GM12878 (cell line): ENCODE data around the gene PLB1. TPM values are rescaled to one million over a fixed set of nuclear protein-coding genes. Genes with fewer than 3 reads are reported as not detected.

Experiments used
- ATAC-seq: fragments of 200-7000 bp; cut with Tn5 transposase; 3 replicates; pipeline ENCODE4 v1.9.1; 2020; ENCODE audit warnings: mild to moderate bottlenecking, moderate library complexity
- BruUV-seq: library from RNA; stranded (reverse); fragments of 400-500 nt; replicated peaks from 2 replicates; lab custom pipeline; 2021; lab: Mats Ljungman, UMichigan
- CTCF ChIA-PET: fragments of 300-600 bp; sonication (Branson Sonifier 250); formaldehyde crosslinking; extraction: SDS; loops from one replicate; lab custom pipeline; 2021; ENCODE audit warnings: inconsistent platforms; lab: Yijun Ruan, JAX
- POLR2A ChIA-PET: fragments of 350-600 bp; formaldehyde crosslinking; extraction: SDS; loops from one replicate; lab custom pipeline; 2021; ENCODE audit warnings: inconsistent platforms; lab: Charles Lee
- RAD21 ChIA-PET: fragments of 300-600 bp; sonication (Branson Sonifier 250); formaldehyde crosslinking; loops from one replicate; lab custom pipeline; 2023; ENCODE audit warnings: antibody characterized with exemption; ENCODE audit not compliant: unreplicated experiment; lab: Charles Lee
- SMC1A ChIA-PET: fragments of 300-600 bp; sonication (Branson Sonifier 250); formaldehyde crosslinking; loops from one replicate; lab custom pipeline; 2023; ENCODE audit not compliant: unreplicated experiment, uncharacterized antibody; lab: Charles Lee
- DNase-seq: peaks from one replicate; pipeline ENCODE4 v3.0.0-alpha.2; 2011; ENCODE audit warnings: low read depth, low spot score
- FAIRE-seq: peaks from 3 replicates; lab custom pipeline; 2011; peaks lifted over from hg19 to GRCh38; lab: Jason Lieb, UNC
- H2AFZ ChIP-seq: 2 replicates; pipeline ENCODE4 v1.6.0; 2011; ENCODE audit warnings: low read depth, low read length, control low read depth; ENCODE audit not compliant: control insufficient read depth
- H3K27ac ChIP-seq: 2 replicates; pipeline ENCODE4 v1.5.1; 2011; ENCODE audit warnings: control low read depth; ENCODE audit not compliant: control insufficient read depth, insufficient read depth
- H3K27me3 ChIP-seq, 2 experiments: replicated peaks in 1 of 2; 2 replicates each; pipeline versions ENCODE4 v1.6.0 to v1.6.1; 2011; ENCODE audit warnings: low read length in 1 of 2; ENCODE audit not compliant: control insufficient read depth in 2 of 2, insufficient read depth in 2 of 2
- H3K36me3 ChIP-seq, 2 experiments: 2 replicates each; pipeline ENCODE4 v1.5.1; 2011; ENCODE audit warnings: low read length in 1 of 2; ENCODE audit not compliant: control insufficient read depth in 2 of 2, insufficient read depth in 2 of 2
- H3K4me1 ChIP-seq: 2 replicates; pipeline ENCODE4 v1.6.1; 2011; ENCODE audit warnings: mild to moderate bottlenecking, low read length, moderate library complexity, mixed read lengths; ENCODE audit not compliant: control insufficient read depth, insufficient read depth
- H3K4me2 ChIP-seq: 2 replicates; pipeline ENCODE4 v1.6.0; 2011; ENCODE audit warnings: control low read depth; ENCODE audit not compliant: control insufficient read depth, insufficient read depth
- H3K4me3 ChIP-seq: fragments of 200-600 bp; sonication (generic); 2 replicates; pipeline ENCODE4 v1.5.1; 2016
- H3K79me2 ChIP-seq: 2 replicates; pipeline ENCODE4 v1.6.0; 2011; ENCODE audit warnings: low read length; ENCODE audit not compliant: control insufficient read depth, insufficient read depth
- H3K9ac ChIP-seq: 2 replicates; pipeline ENCODE4 v1.8.0; 2011; ENCODE audit warnings: low read length, control low read depth, mixed read lengths; ENCODE audit not compliant: control insufficient read depth, insufficient read depth
- H3K9me3 ChIP-seq: replicated peaks from 3 replicates; pipeline ENCODE4 v1.5.1; 2011; ENCODE audit warnings: mild to moderate bottlenecking, low read length; ENCODE audit not compliant: control insufficient read depth, insufficient read depth
- H4K20me1 ChIP-seq: 2 replicates; pipeline ENCODE4 v1.6.0; 2011; ENCODE audit not compliant: control insufficient read depth, insufficient read depth
- ASH2L ChIP-seq: fragments of 300-600, 200-600 bp; sonication (generic); IDR thresholded peaks from 2 replicates; pipeline ENCODE4 v1.6.1; 2017; ENCODE audit warnings: low read depth, mild to moderate bottlenecking, borderline replicate concordance
- CTCF ChIP-seq, 3 experiments: IDR thresholded peaks in 2 of 3; conservative IDR thresholded peaks in 1 of 3; 2 replicates each; pipeline ENCODE4 v1.5.1; 2011; ENCODE audit warnings: low read depth in 3 of 3, low read length in 3 of 3, mild to moderate bottlenecking in 3 of 3, control low read depth in 2 of 3, moderate library complexity in 2 of 3, inconsistent platforms in 1 of 3, mixed read lengths in 1 of 3; ENCODE audit not compliant: control insufficient read depth in 2 of 3, insufficient read depth in 1 of 3; ENCODE audit errors: extremely low read depth in 1 of 3
- EED ChIP-seq: sonication (generic); IDR thresholded peaks from 2 replicates; pipeline ENCODE4 v1.6.1; 2016; ENCODE audit warnings: antibody characterized with exemption, low read depth
- ETV6 ChIP-seq, 2 experiments: fragments of 450-650 bp in 1 of 2; IDR thresholded peaks in 1 of 2; conservative IDR thresholded peaks in 1 of 2; 2 replicates each; pipeline ENCODE4 v1.6.1; 2014; ENCODE audit warnings: antibody characterized with exemption in 1 of 2, borderline replicate concordance in 1 of 2, low read depth in 1 of 2, mild to moderate bottlenecking in 1 of 2, moderate library complexity in 1 of 2
- RAD21 ChIP-seq: IDR thresholded peaks from 2 replicates; pipeline ENCODE4 v1.6.1; 2011; ENCODE audit warnings: mild to moderate bottlenecking, low read depth, low read length, moderate library complexity; ENCODE audit not compliant: insufficient read depth
- SMARCA5 ChIP-seq: fragments of 450-650 bp; IDR thresholded peaks from 2 replicates; pipeline ENCODE4 v1.6.1; 2017; ENCODE audit warnings: mild to moderate bottlenecking
- SMC3 ChIP-seq: IDR thresholded peaks from 2 replicates; pipeline ENCODE4 v1.6.1; 2011; ENCODE audit warnings: low read length, improper control_type of control experiment, borderline replicate concordance
- SP1 ChIP-seq: IDR thresholded peaks from one replicate; pipeline ENCODE4 v1.6.1; 2011; ENCODE audit warnings: low read depth, low read length
- STAT1 ChIP-seq: fragments of 450-650 bp; conservative IDR thresholded peaks from 2 replicates; pipeline ENCODE4 v1.6.1; 2014; ENCODE audit warnings: antibody characterized with exemption, mild to moderate bottlenecking
- TCF12 ChIP-seq: IDR thresholded peaks from 2 replicates; pipeline ENCODE4 v1.6.1; 2011; ENCODE audit warnings: low read depth, mild to moderate bottlenecking, low read length
- YY1 ChIP-seq: IDR thresholded peaks from 2 replicates; pipeline ENCODE4 v1.6.1; 2011; ENCODE audit warnings: low read depth, mild to moderate bottlenecking, low read length
- ZBTB11 ChIP-seq: fragments of 450-650 bp; formaldehyde crosslinking; IDR thresholded peaks from 2 replicates; pipeline ENCODE4 v1.5.0; 2022; ENCODE audit warnings: mild to moderate bottlenecking, missing genetic modification characterization
- ZNF207 ChIP-seq: fragments of 450-650 bp; IDR thresholded peaks from 2 replicates; pipeline ENCODE4 v1.6.1; 2014; ENCODE audit warnings: antibody characterized with exemption, mild to moderate bottlenecking, borderline replicate concordance
- ZNF274 ChIP-seq: IDR thresholded peaks from one replicate; pipeline ENCODE4 v1.8.0; 2011; ENCODE audit not compliant: insufficient read length, insufficient read depth
- WGBS: methylation state at CpG from one replicate; pipeline ENCODE4 v1.1.6; 2016; ENCODE audit warnings: low lambda C conversion rate; ENCODE audit not compliant: insufficient replicate concordance, insufficient coverage; ENCODE audit errors: missing lambda C conversion rate; 5-methylcytosine and 5-hydroxymethylcytosine counted together
- in situ Hi-C: fragments of 300-500 bp; cut with MboI; formaldehyde crosslinking; loops from 9 replicates; pipeline ENCODE4 v1.14.3; 2018; ENCODE audit warnings: mixed read lengths
- intact Hi-C: fragments of 100-400 bp; cut with micrococcal nuclease; formaldehyde crosslinking; loops from one replicate; pipeline ENCODE4 v1.14.2; 2022; ENCODE audit not compliant: unreplicated experiment
- polyA plus RNA-seq, 11 experiments: library from polyadenylated mRNA; depleted of rRNA in 4 of 11; unstranded in 6 of 11; stranded (reverse) in 5 of 11; fragments of >200 nt; fragmentation: Nextera tagmentation in 4 of 11; fragmentation: Illumina TruSeq in 1 of 11; extraction: Ambion mirVana in 4 of 11; extraction: Trizol in 1 of 11; gene quantifications; 1 replicate in 1 of 11; 2 replicates in 10 of 11; pipeline versions ENCODE4 v1.2.1 to v1.2.3, GENCODE V29; 2011 to 2016; ENCODE audit warnings: inconsistent platforms in 2 of 11, missing spikeins in 2 of 11, low read depth in 1 of 11
- total RNA-seq, 4 experiments: library from RNA; depleted of rRNA in 3 of 4; stranded (reverse); fragments of >200 nt in 3 of 4; fragmentation: Illumina TruSeq in 1 of 4; extraction: Trizol in 1 of 4; gene quantifications; 2 replicates each; pipeline versions ENCODE4 v1.2.1 to v1.2.3, GENCODE V29; 2013 to 2021

PLB1 gene
- total and polyA plus RNA-seq, 10 of the 15 experiments (the other 5 are each of a cell fraction or from before 2014, with no cell fraction given): 0.03 to 0.49 (median 0.28) TPM

GRCh38 chr2:28594332-28595108, 98.7 kb downstream of the PLB1 start:
- ChIA-PET CTCF (interaction anchor here (0.6 to 6.3 kb wide), 66 partner anchors 8 to 1155 kb away, joined by 3 to 155 read pairs (median 4); partner anchors contain the start of genes PPP1CB and TRMT61B), SMC1A (interaction anchor here (0.6 to 3.2 kb wide), 43 partner anchors 9 to 285 kb away, joined by 3 to 36 read pairs (median 5); partner anchors contain the start of genes PPP1CB and TRMT61B), POLR2A (interaction anchor here (1.0 to 2.8 kb wide), 4 partner anchors 154 to 161 kb away, joined by 3 to 16 read pairs (median 6); partner anchors contain the start of gene PPP1CB)
- H3K4me1 ChIP-seq: 0 out of 2 replicates have a peak, but pooled peaks cover 3% of the 10 kb centered on the region
- DNase-seq (peak; percentile 28), FAIRE-seq (peak; percentile 99), ATAC-seq (peak; percentile 94)
- intact Hi-C loops: loop anchor here (1.0 kb wide), 1 partner anchor 159 kb away; no protein-coding TSS in a partner anchor
- no TSS peak for BruUV-seq
- H3K36me3 ChIP-seq: no peaks in the 10 kb centered on the region
- no peaks in the 10 kb centered on the region; a peak in 1 of 4 replicates for H3K27me3 ChIP-seq
- H4K20me1 ChIP-seq: no peaks in the 10 kb centered on the region
- H3K4me2 ChIP-seq: peak overlapping the region; percentile 40
- 26% methylated on average over 20 of the region's 20 CpGs for WGBS
- H3K4me3 ChIP-seq: no peak overlapping the region
- peak overlapping the region; percentile 77 for H2AFZ ChIP-seq
- H3K9me3 ChIP-seq: no peaks in the 10 kb centered on the region
- H3K79me2 ChIP-seq: no peaks in the 10 kb centered on the region
- H3K27ac ChIP-seq: no peak overlapping the region
- TF ChIP-seq SMARCA5: 0 out of 2 replicates have a peak, but pooled peaks have one; percentile 51
- no peak for TF ChIP-seq ZNF274
- no peak for TF ChIP-seq STAT1
- 0 out of 2 replicates have a peak, but pooled peaks have one; percentile 10 for TF ChIP-seq TCF12
- no peak for TF ChIP-seq ZBTB11 (CRISPR knock-in tag)
- TF ChIP-seq ETV6 (conservative IDR thresholded peaks at IDR 0.05 in 1 of 2, IDR thresholded peaks at IDR 0.05 in 1 of 2; ENCODE audit: borderline replicate concordance in 1 of 2, low read depth in 1 of 2): peak in 1 of 2 experiments; percentile 46; a peak in 1 of 4 replicates
- peak; percentile 88 for TF ChIP-seq SMC3
- no peak for TF ChIP-seq ASH2L
- TF ChIP-seq EED: no peak; the same call in 1 of the 2 replicates
- TF ChIP-seq ZNF207: no peak
- peak; percentile 90 for TF ChIP-seq RAD21
- peak; percentile 8 for TF ChIP-seq SP1
- TF ChIP-seq YY1: peak; percentile 61; the same call in 1 of the 2 replicates
- TF ChIP-seq CTCF (IDR thresholded peaks at IDR 0.05 in 2 of 3, conservative IDR thresholded peaks at IDR 0.05 in 1 of 3; ENCODE audit: control insufficient read depth in 2 of 3, extremely low read depth in 1 of 3, insufficient read depth in 1 of 3, low read depth in 3 of 3, low read length in 3 of 3): peak; percentile 78 to 86 (median 79)
- TF ChIP-seq, all 136 proteins: peak for 8
- in situ Hi-C loops: loop anchor here (5.0 kb wide), 1 partner anchor 158 kb away; the partner anchor contains the start of gene PPP1CB
- RAD21 ChIA-PET: interaction anchor here (0.7 to 4.7 kb wide), 32 partner anchors 10 to 366 kb away, joined by 3 to 61 read pairs (median 4); partner anchors contain the start of genes PPP1CB and TRMT61B
- no peak overlapping the region for H3K9ac ChIP-seq
